ENCODE data around the gene ASB18. TPM values are rescaled to one million over a fixed set of nuclear protein-coding genes. Genes with fewer than 3 reads are reported as not detected.

The ASB18 gene
- total and polyA plus RNA-seq, 2 donors from 2014 or later = not detected

- DNase-seq (peak in 1 of 5 donors; percentile 57), FAIRE-seq (no peak)
- TF ChIP-seq CTCF (IDR thresholded peaks at IDR 0.05; ENCODE audit: borderline replicate concordance, extremely low read depth, insufficient read depth) = no peak
- Histone ChIP-seq H3K9ac (ENCODE audit: low read length in 3 of 3) (no peak overlapping the region), H3K27me3 (ENCODE audit: control insufficient read depth, insufficient read depth, low read length) (peaks cover 21% of the 10 kb centered on the region), H3K27ac (ENCODE audit: low read depth in 2 of 2, low read length in 2 of 2) (no peak overlapping the region), H3K4me1 (ENCODE audit: control insufficient read depth in 2 of 3, insufficient read depth in 2 of 3, low read depth in 1 of 3, low read length in 3 of 3) (no peaks in the 10 kb centered on the region), H3K36me3 (ENCODE audit: control insufficient read depth in 2 of 3, insufficient read depth in 3 of 3, low read length in 3 of 3) (no peaks in the 10 kb centered on the region), H3K9me3 (ENCODE audit: control insufficient read depth in 2 of 3, insufficient read depth in 1 of 3, low read length in 3 of 3) (no peaks in the 10 kb centered on the region), H3K4me3 (ENCODE audit: low read length in 3 of 3) (no peak overlapping the region)
- intact Hi-C loops (cut with DNase I) = no loop called here
Measured at GRCh38 chr2:236160366-236161081, 103.7 kb downstream of the ASB18 start.

- no peak for TF ChIP-seq CTCF (IDR thresholded peaks at IDR 0.05; ENCODE audit: borderline replicate concordance, extremely low read depth, insufficient read depth)
- FAIRE-seq (no peak), DNase-seq (peak in 1 of 5 donors; percentile 39)
- H3K4me3 ChIP-seq (ENCODE audit: low read length in 3 of 3) = no peak overlapping the region
- H3K27ac ChIP-seq (ENCODE audit: low read depth in 2 of 2, low read length in 2 of 2) = no peak overlapping the region
- no peaks in the 10 kb centered on the region for H3K36me3 ChIP-seq (ENCODE audit: control insufficient read depth in 2 of 3, insufficient read depth in 3 of 3, low read length in 3 of 3)
- no peak overlapping the region for H3K9ac ChIP-seq (ENCODE audit: low read length in 3 of 3)
- no peaks in the 10 kb centered on the region for H3K9me3 ChIP-seq (ENCODE audit: control insufficient read depth in 2 of 3, insufficient read depth in 1 of 3, low read length in 3 of 3)
- intact Hi-C loops (cut with DNase I) = no loop called here
- no peaks in the 10 kb centered on the region for H3K4me1 ChIP-seq (ENCODE audit: control insufficient read depth in 2 of 3, insufficient read depth in 2 of 3, low read depth in 1 of 3, low read length in 3 of 3)
- peaks cover 14% of the 10 kb centered on the region for H3K27me3 ChIP-seq (ENCODE audit: control insufficient read depth, insufficient read depth, low read length)
Measured at GRCh38 chr2:236159778-236160170, 104.4 kb downstream of the ASB18 start.

- Histone ChIP-seq H3K4me3 (ENCODE audit: low read length in 3 of 3) (no peak overlapping the region), H3K36me3 (ENCODE audit: control insufficient read depth in 2 of 3, insufficient read depth in 3 of 3, low read length in 3 of 3) (no peaks in the 10 kb centered on the region), H3K9me3 (ENCODE audit: control insufficient read depth in 2 of 3, insufficient read depth in 1 of 3, low read length in 3 of 3) (no peaks in the 10 kb centered on the region), H3K4me1 (ENCODE audit: control insufficient read depth in 2 of 3, insufficient read depth in 2 of 3, low read depth in 1 of 3, low read length in 3 of 3) (no peaks in the 10 kb centered on the region), H3K27me3 (ENCODE audit: control insufficient read depth, insufficient read depth, low read length) (peaks cover 11% of the 10 kb centered on the region), H3K9ac (ENCODE audit: low read length in 3 of 3) (no peak overlapping the region), H3K27ac (ENCODE audit: low read depth in 2 of 2, low read length in 2 of 2) (no peak overlapping the region)
- TF ChIP-seq CTCF (IDR thresholded peaks at IDR 0.05; ENCODE audit: borderline replicate concordance, extremely low read depth, insufficient read depth) = no peak
- FAIRE-seq (no peak), DNase-seq (peak in 1 of 5 donors; percentile 49)
- intact Hi-C loops (cut with DNase I) = no loop called here
Measured at GRCh38 chr2:236158969-236159777, 105.0 kb downstream of the ASB18 start.

Data from kidney (tissue), 14 donors.